Rectal smooth muscle tissue (tissue), 1 donor: ENCODE data around the gene ZBTB45.
"Not testable (repeated sequence)": the region's sequence is repeated elsewhere in the genome, so short reads cannot be mapped to it uniquely, and the experiment has no call there.

Experiments
- H3K27ac ChIP-seq: one replicate; pipeline ENCODE4 v1.7.0; 2013; ENCODE audit warnings: low read depth, low read length, inconsistent platforms
- H3K27me3 ChIP-seq: one replicate; pipeline ENCODE4 v1.7.0; 2013; ENCODE audit warnings: low read length; ENCODE audit not compliant: control insufficient read depth, insufficient read depth
- H3K36me3 ChIP-seq: one replicate; pipeline ENCODE4 v1.7.0; 2013; ENCODE audit warnings: low read length; ENCODE audit not compliant: control insufficient read depth, insufficient read depth
- H3K4me1 ChIP-seq: one replicate; pipeline ENCODE4 v1.7.0; 2013; ENCODE audit warnings: low read length; ENCODE audit not compliant: control insufficient read depth, insufficient read depth
- H3K4me3 ChIP-seq: one replicate; pipeline ENCODE4 v1.7.0; 2013; ENCODE audit warnings: low read length
- H3K9ac ChIP-seq: one replicate; pipeline ENCODE4 v1.7.0; 2013; ENCODE audit warnings: low read length

The ZBTB45 gene

DNA sequence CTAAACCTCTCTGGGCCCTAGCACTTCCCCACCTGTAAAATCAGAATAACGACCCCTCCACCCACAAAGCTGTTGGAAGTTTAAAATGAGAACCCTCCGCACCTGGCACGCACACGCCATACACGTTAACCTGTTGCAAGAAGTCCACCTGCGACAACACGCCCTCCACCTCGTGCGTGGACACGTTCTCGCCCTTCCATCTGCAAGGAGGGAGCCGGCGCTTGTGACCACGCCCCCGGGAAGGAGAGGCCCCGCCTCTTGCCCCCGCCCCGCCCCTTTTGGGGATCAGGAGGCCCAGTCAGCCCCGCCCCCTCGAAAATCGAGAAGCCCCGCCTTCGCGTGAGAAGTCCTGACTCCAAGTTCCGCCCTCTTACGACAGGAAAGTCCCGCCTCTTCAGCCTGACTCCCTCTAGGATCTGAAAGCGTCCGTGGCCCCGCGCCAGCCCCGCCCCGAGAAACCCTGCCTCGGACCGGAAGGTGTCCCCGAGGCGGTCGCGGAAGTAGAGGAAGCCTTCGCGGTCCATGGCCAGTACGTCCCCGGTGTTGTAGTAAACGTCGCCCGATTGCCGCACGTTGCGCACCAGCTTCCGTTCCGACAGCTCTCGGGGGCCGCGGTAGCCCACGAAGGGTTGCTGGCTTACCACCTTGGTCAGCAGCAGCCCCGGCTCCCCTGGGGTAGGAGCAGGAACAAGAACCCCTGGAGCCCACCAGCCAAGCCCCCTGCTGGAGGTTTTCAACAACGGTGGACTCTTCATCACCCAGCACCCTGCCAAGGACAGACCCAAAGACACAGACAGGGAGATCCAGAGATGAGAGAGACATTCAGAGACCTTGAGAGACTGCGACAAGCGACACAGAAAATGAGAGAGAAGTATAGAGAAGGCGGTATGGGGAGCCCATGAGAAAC is 20.3 kb downstream of the ZBTB45 start:
- H3K4me3 ChIP-seq: peak overlapping the region; percentile 75
- H3K9ac ChIP-seq: no peak overlapping the region
- no peaks in the 10 kb centered on the region for H3K36me3 ChIP-seq
- peaks cover 6% of the 10 kb centered on the region for H3K4me1 ChIP-seq
- peak overlapping the region; percentile 67 for H3K27ac ChIP-seq
- H3K27me3 ChIP-seq: no peaks in the 10 kb centered on the region

DNA sequence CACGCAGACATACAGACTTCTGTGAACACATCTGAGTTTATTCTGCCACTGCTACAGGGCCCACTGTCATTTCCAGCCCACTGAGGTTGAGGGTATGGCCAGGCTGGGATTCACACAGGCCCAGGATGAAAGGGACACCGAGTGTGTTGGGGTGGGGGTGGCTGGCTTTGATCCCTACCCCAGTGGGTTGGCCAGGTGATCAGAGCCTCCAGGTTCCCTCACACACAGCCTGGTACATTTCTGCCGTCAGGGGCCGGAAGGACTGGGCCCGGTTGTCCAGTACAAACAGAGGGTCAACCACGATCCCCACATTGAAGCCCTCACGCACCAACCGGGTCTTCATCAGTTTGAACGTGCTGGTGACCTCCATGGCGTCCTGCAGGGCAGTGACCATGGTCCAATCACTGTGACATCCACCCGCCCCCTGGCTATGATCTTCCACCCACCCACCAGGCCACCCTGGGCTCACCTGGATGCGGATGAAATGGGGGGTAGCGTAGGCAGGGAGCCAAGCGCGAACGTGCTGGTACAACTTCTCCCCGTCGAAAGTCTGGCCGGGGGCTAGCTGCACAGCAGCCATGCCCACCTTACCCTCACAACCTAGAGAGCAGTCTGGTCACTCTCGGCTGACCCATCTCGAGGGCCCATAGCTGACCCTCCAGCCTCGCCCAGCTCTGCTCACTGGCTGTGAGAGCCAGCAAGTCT is 21.1 kb downstream of the ZBTB45 start:
- H3K9ac ChIP-seq: no peak overlapping the region
- H3K27me3 ChIP-seq: no peaks in the 10 kb centered on the region
- H3K27ac ChIP-seq: no peak overlapping the region
- peaks cover 6% of the 10 kb centered on the region for H3K4me1 ChIP-seq
- peak overlapping the region; percentile 60 for H3K4me3 ChIP-seq
- no peaks in the 10 kb centered on the region for H3K36me3 ChIP-seq

DNA sequence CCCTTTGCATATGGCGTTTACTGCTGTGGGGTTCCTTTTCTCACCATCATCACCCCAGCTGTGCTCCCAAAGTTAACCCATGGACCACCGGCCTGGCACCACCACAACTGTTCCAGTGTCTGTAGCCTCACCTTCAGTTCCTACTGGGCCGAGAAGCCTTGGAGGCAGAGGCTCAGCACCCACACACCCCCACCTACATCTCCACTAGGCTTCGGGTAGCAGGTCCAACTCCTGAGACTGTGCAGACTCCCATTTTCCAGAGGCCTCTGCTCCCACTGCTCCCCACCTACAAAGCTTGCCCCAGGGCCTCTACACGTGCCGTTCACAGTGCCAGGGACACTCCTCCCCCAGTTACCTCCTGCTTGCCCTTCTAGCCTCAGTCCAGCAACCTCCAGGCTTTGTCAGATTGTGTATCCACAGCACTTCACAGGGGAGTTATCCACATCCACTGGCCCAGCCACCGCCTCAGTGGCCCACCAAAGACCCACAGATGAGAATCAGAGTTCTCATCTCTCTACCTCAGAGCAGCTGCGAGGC is 21.9 kb downstream of the ZBTB45 start:
- no peak overlapping the region for H3K9ac ChIP-seq
- no peak overlapping the region for H3K27ac ChIP-seq
- H3K4me1 ChIP-seq: peaks cover 6% of the 10 kb centered on the region
- no peaks in the 10 kb centered on the region for H3K36me3 ChIP-seq
- no peaks in the 10 kb centered on the region for H3K27me3 ChIP-seq
- peak overlapping the region; percentile 60 for H3K4me3 ChIP-seq

DNA sequence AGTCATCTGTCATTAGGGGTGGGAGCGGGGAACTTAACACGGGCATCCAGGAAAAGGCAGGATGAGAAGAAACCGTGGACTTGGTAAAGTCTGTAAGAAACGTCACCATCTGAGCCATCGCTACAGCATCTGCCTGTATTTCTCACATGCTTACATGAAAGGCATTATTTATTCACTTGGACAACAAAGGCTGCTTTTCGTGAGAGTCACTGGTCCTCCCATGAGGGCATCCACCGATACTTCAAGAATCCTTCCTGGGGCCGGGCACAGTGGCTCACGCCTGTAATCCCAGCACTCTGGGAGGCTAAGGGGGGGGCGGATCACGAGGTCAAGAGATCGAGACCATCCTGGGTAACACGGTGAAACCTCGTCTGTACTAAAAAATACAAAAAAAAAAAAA is 27.3 kb downstream of the ZBTB45 start:
- H3K9ac ChIP-seq: no peak overlapping the region
- H3K4me1 ChIP-seq: no peaks in the 10 kb centered on the region
- no peak overlapping the region for H3K27ac ChIP-seq
- H3K4me3 ChIP-seq: no peak overlapping the region
- H3K27me3 ChIP-seq: no peaks in the 10 kb centered on the region
- no peaks in the 10 kb centered on the region for H3K36me3 ChIP-seq

DNA sequence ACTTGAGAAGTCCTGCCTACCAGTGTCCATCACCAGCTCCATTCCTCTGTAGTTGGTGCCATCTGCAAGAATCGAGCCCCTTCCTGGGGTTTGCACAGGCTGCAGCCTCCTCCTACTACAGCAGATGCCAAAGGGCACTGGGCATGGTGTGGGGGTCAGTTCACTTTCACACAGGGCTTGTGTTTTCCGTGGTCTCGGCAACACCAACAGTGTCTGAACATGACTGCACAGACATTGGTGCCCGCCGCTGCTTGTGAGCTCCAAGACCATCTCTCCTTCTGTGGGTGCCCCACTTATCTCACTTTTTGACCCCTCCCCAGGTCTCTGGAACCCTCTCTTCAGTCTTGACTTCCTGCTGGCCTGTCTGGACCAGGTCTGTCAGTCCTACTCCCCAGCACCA is 28.2 kb downstream of the ZBTB45 start:
- H3K36me3 ChIP-seq: no peaks in the 10 kb centered on the region
- H3K4me1 ChIP-seq: no peaks in the 10 kb centered on the region
- H3K27me3 ChIP-seq: no peaks in the 10 kb centered on the region
- H3K27ac ChIP-seq: no peak overlapping the region
- H3K9ac ChIP-seq: no peak overlapping the region
- no peak overlapping the region for H3K4me3 ChIP-seq

DNA sequence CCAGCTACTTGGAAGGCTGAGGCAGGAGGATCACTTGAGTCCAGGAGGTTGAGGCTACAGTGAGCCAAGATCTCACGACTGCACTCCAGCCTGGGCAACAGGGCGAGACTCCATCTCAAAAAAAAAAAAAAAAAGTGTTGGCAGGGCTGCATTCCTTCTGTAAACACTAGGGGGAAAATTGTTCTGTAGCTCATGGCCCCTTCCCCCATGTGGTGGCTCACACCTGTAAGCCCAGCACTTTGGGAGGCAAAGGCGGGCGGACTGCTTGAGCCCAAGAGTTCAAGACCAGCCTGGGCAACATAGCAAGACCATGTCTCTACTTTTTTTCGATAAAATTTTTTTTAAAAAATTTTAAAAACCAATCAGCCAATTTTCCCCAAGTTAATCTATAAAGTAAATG is 35.3 kb downstream of the ZBTB45 start:
- not testable (repeated sequence) for H3K4me1 ChIP-seq, H3K9ac ChIP-seq, H3K27ac ChIP-seq, H3K36me3 ChIP-seq, H3K4me3 ChIP-seq, H3K27me3 ChIP-seq

DNA sequence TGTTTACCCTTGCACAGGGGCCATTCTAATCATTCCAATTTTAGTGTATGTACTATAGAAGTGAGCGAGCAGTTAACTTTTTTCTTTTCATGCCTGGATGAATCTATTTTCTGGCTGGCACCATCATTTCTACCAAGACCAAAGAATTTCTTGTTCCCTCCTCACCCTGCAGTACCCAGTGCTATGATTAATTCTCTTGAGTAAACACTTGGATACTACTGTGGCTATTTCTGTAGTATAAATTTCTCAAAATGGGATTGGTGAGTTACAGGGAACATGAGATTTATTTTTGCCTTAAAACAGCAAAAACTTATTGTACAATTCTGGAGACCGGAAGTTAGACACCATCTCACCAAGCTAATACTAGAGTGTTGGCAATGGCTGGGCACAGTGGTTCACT is 35.8 kb downstream of the ZBTB45 start:
- H3K36me3 ChIP-seq: no peaks in the 10 kb centered on the region
- no peaks in the 10 kb centered on the region for H3K4me1 ChIP-seq
- no peak overlapping the region for H3K27ac ChIP-seq
- H3K27me3 ChIP-seq: no peaks in the 10 kb centered on the region
- H3K4me3 ChIP-seq: no peak overlapping the region
- no peak overlapping the region for H3K9ac ChIP-seq

DNA sequence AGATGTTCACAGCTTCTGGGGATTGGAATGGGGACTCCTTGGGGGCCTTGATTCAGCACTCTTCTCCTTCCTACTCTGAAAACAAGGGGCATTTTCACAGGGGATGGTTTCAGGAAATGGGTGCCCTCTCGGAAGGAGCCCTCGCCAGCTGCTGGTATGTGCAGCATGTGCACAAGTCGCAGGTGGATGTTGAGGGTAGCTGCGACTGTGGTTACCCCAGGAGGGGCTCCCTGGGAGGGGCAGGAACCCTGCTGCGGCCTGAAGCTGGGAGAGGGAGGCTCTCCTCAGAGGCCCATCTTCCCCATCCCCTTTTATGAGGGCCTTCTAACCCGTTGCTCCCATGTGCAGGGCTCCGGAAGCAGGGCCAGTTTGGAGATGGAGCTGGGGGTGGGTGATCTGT is 37.2 kb downstream of the ZBTB45 start:
- no peak overlapping the region for H3K4me3 ChIP-seq
- no peaks in the 10 kb centered on the region for H3K27me3 ChIP-seq
- H3K27ac ChIP-seq: no peak overlapping the region
- H3K9ac ChIP-seq: no peak overlapping the region
- no peaks in the 10 kb centered on the region for H3K36me3 ChIP-seq
- H3K4me1 ChIP-seq: no peaks in the 10 kb centered on the region

DNA sequence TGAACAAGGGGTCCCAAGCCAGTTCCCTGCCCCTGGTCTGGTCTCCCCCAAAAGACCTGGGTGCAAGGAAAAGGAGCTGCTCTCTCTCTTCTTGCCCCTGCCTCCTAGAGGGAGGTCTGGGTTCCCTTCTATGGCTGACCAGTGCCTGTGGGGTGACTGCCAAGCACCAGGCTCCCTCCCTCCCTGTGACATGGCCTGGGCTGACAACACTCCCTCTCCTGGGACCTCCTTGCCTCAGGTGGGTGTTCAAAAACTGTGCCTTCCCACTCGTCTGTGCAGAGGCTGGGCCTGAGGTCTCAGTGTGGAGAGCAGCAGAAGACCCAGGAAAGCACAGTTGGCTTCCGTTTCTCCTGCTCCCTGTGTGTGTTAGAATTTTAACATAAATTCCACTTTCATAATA is 38.8 kb downstream of the ZBTB45 start:
- H3K9ac ChIP-seq: no peak overlapping the region
- no peaks in the 10 kb centered on the region for H3K36me3 ChIP-seq
- no peak overlapping the region for H3K27ac ChIP-seq
- no peaks in the 10 kb centered on the region for H3K27me3 ChIP-seq
- H3K4me3 ChIP-seq: no peak overlapping the region
- peaks cover 4% of the 10 kb centered on the region for H3K4me1 ChIP-seq

DNA sequence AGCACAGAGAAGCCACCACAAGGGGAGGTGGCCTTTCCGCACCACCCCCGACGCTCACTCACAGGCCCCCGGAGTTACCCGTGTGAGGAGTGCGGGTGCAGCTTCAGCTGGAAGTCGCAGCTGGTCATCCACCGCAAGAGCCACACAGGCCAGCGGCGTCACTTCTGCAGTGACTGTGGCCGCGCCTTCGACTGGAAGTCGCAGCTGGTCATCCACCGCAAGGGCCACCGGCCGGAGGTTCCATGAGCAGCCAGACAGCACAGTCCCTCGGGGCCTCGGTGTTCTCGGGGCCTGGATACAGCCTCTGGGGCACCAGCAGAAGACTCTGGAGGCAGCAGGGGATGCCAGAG is 39.2 kb downstream of the ZBTB45 start:
- H3K4me3 ChIP-seq: no peak overlapping the region
- peaks cover 4% of the 10 kb centered on the region for H3K4me1 ChIP-seq
- H3K27me3 ChIP-seq: no peaks in the 10 kb centered on the region
- H3K9ac ChIP-seq: no peak overlapping the region
- H3K27ac ChIP-seq: no peak overlapping the region
- no peaks in the 10 kb centered on the region for H3K36me3 ChIP-seq

DNA sequence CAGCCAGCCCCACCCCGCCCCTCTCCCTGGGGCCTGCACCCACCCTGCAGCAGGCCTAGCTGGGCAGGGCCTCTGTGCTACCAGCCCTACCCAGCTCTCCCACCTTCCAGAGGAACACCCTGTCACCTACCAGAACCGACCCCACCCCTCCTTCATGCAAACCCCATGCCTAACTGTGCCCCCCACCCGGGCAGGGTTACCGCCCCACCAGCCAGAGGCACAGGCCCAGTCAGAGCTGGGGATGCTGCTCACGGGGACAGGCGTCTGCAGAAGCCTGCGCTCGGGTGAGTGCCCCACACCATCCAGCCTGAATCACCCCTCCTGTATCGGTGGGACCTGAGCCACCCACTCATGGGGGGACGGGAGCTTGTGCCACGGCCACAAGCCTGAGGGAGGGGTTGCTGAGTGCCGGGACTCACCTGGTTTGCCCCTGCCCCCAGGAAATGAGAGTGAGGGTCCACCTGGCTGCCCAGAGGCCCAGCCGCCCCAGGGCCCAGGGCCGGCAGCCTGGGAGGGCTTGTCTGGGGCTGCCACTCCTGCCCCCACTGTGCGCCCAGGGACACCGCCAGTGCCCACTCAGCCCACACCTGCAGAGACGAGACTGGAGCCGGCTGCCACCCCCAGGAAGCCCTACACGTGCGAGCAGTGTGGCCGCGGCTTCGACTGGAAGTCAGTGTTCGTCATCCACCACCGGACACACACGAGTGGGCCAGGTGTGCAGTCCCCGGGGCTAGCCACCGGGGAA is 39.7 kb downstream of the ZBTB45 start:
- no peak overlapping the region for H3K9ac ChIP-seq
- no peaks in the 10 kb centered on the region for H3K36me3 ChIP-seq
- no peak overlapping the region for H3K4me3 ChIP-seq
- peaks cover 4% of the 10 kb centered on the region for H3K4me1 ChIP-seq
- H3K27me3 ChIP-seq: no peaks in the 10 kb centered on the region
- no peak overlapping the region for H3K27ac ChIP-seq

DNA sequence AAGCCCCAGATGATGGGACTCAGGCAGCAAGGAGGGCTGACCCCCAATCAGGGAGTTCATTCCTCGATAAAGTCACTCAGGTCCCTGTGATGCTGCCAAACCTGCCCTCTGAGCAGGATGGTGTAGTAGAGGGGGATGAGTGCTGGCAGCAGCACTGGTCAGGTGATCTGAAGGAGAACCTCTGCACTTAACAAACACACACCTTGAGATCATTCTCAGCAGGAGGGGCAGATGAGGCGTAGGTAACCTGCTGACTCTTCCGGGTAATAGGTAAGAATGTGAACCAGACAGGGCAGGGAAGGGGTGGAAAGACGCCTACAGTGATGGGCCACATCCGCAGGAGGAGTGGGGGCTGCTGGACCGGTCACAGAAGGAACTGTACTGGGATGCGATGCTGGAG is 40.3 kb downstream of the ZBTB45 start:
- no peak overlapping the region for H3K9ac ChIP-seq
- peaks cover 4% of the 10 kb centered on the region for H3K4me1 ChIP-seq
- no peaks in the 10 kb centered on the region for H3K27me3 ChIP-seq
- H3K27ac ChIP-seq: no peak overlapping the region
- H3K4me3 ChIP-seq: no peak overlapping the region
- H3K36me3 ChIP-seq: no peaks in the 10 kb centered on the region
